Right lobe of liver (tissue), 6 donors: ENCODE measurements around the gene WBP1L. TPM values are rescaled to one million over a fixed set of nuclear protein-coding genes. Genes with fewer than 3 reads are reported as not detected.
"Not testable (repeated sequence)": the region's sequence is repeated elsewhere in the genome, so short reads cannot be mapped to it uniquely, and the experiment has no call there.

Source experiments
- ATAC-seq, 4 donors: fragments of 200-7000 bp; cut with Tn5 transposase; one replicate each; pipeline ENCODE4 v1.9.1; 2020; ENCODE audit warnings: mild to moderate bottlenecking in 4 of 4, moderate library complexity in 4 of 4
- DNase-seq, 3 donors: peaks; one replicate each; pipeline ENCODE4 v3.0.0-alpha.2; 2020
- H3K27ac ChIP-seq, 3 donors: fragments of 200-600 bp; one replicate each; pipeline ENCODE4 v1.8.0; 2022
- H3K27me3 ChIP-seq, 2 donors: fragments of 200-600 bp; one replicate each; pipeline ENCODE4 v1.8.0; 2022
- H3K36me3 ChIP-seq, 4 donors: fragments of 200-600 bp; sonication (generic) in 1 of 4; one replicate each; pipeline versions ENCODE4 v1.5.1 to v1.8.0; 2017 to 2022; ENCODE audit warnings: control low read depth in 1 of 4
- H3K4me1 ChIP-seq, 4 donors: fragments of 200-600 bp; sonication (generic) in 1 of 4; one replicate each; pipeline versions ENCODE4 v1.5.1 to v1.8.0; 2017 to 2022; ENCODE audit warnings: control low read depth in 1 of 4
- H3K4me3 ChIP-seq, 3 donors: fragments of 200-600 bp; one replicate each; pipeline ENCODE4 v1.8.0; 2022
- H3K9me3 ChIP-seq, 4 donors: fragments of 200-600 bp; sonication (generic) in 1 of 4; one replicate each; pipeline versions ENCODE4 v1.5.1 to v1.8.0; 2017 to 2022; ENCODE audit warnings: control low read depth in 1 of 4
- CTCF ChIP-seq, 4 donors: fragments of 200-600 bp in 3 of 4; fragments of 450-650 bp in 1 of 4; IDR thresholded peaks; one replicate each; pipeline versions ENCODE4 v1.5.1 to v1.8.0; 2016 to 2022; ENCODE audit warnings: antibody characterized with exemption in 4 of 4, mild to moderate bottlenecking in 2 of 4
- POLR2A ChIP-seq: fragments of 450-650 bp; IDR thresholded peaks from one replicate; pipeline ENCODE4 v1.6.1; 2017; ENCODE audit warnings: antibody characterized with exemption, mild to moderate bottlenecking
- WGBS: methylation state at CpG from one replicate; pipeline ENCODE4 v1.1.6; 2018; ENCODE audit warnings: low coverage, low lambda C conversion rate; ENCODE audit not compliant: insufficient coverage; ENCODE audit errors: missing lambda C conversion rate; 5-methylcytosine and 5-hydroxymethylcytosine counted together
- intact Hi-C, 2 donors: fragments of 100-400 bp; cut with DNase I; formaldehyde crosslinking; loops; one replicate each; pipeline versions ENCODE4 v1.11.2 to v1.14.1; 2022
- total RNA-seq, 6 experiments: library from RNA; depleted of rRNA in 2 of 6; stranded (reverse); fragments of >200 nt in 2 of 6; fragmentation: NEBNext Ultra II Directional in 3 of 6; extraction: Animal tissue kit (Norgen Biotek cat#: 25700) in 3 of 6; gene quantifications; one replicate each; pipeline versions ENCODE4 v1.1.0 to v1.2.4, GENCODE V29; 2016 to 2023
- donor health status: DM: no; HTN: yes; CAD: no.
- donor health status: DM: no; HTN: no; CAD: no.
- donor health status: DM: no; HTN: no; CAD: no.
- donor health status: DM: no; HTN: yes; CAD: no.
- donor health status: DM: no; HTN: yes; CAD: no.

WBP1L gene
- total RNA-seq, 6 experiments from 2014 or later, result 24.1 to 58.4 (median 32.8) TPM

- WGBS, result 79% methylated on average over 9 of the region's 9 CpGs
- ATAC-seq (no peak), DNase-seq (no peak)
- Histone ChIP-seq H3K4me3 (no peak overlapping the region), H3K36me3 (peaks cover 0 to 18% (median 0%) of the 10 kb centered on the region in 4 donors), H3K9me3 (no peaks in the 10 kb centered on the region), H3K27me3 (no peaks in the 10 kb centered on the region), H3K4me1 (peaks cover 0 to 12% (median 0%) of the 10 kb centered on the region in 4 donors), H3K27ac (no peak overlapping the region)
- no peak for TF ChIP-seq CTCF (IDR thresholded peaks at IDR 0.05)
- no peak for TF ChIP-seq POLR2A
- intact Hi-C loops, result loop anchor here (10.0 kb wide), 3 partner anchors 90 to 340 kb away; no protein-coding TSS in a partner anchor
Observed at GRCh38 chr10:102735065-102735562, 8.6 kb upstream of the WBP1L start.

- no peak for DNase-seq
- Histone ChIP-seq H3K36me3 (peaks cover 0 to 9% (median 0%) of the 10 kb centered on the region in 4 donors), H3K4me1 (peaks cover 0 to 4% (median 1%) of the 10 kb centered on the region in 4 donors), H3K9me3 (no peaks in the 10 kb centered on the region), H3K27ac (no peak overlapping the region), H3K4me3 (no peak overlapping the region), H3K27me3 (no peaks in the 10 kb centered on the region)
- no peak for ATAC-seq
- intact Hi-C loops, result loop anchor here (10.0 kb wide), 3 partner anchors 86 to 336 kb away; no protein-coding TSS in a partner anchor
- no peak for TF ChIP-seq CTCF (IDR thresholded peaks at IDR 0.05)
- no peak for TF ChIP-seq POLR2A
Observed at GRCh38 chr10:102738692-102739121, 5.0 kb upstream of the WBP1L start.

- peaks cover 0 to 10% (median 4%) of the 10 kb centered on the region in 4 donors for H3K4me1 ChIP-seq
- intact Hi-C loops, result no loop called here
- no peak overlapping the region for H3K4me3 ChIP-seq
- no peak overlapping the region for H3K27ac ChIP-seq
- TF ChIP-seq POLR2A, result no peak
- no peak for TF ChIP-seq CTCF (IDR thresholded peaks at IDR 0.05)
- no CpG with 5 or more reads among the region's 2 CpGs for WGBS
- no peaks in the 10 kb centered on the region for H3K9me3 ChIP-seq
- H3K27me3 ChIP-seq, result no peaks in the 10 kb centered on the region
- no peaks in the 10 kb centered on the region for H3K36me3 ChIP-seq
- no peak for ATAC-seq
- no peak for DNase-seq
Observed at GRCh38 chr10:102740229-102740628, 3.5 kb upstream of the WBP1L start.

- Histone ChIP-seq H3K27ac (no peak overlapping the region), H3K27me3 (no peaks in the 10 kb centered on the region), H3K4me1 (peaks cover 0 to 26% (median 10%) of the 10 kb centered on the region in 4 donors), H3K36me3 (no peaks in the 10 kb centered on the region), H3K4me3 (no peak overlapping the region), H3K9me3 (no peaks in the 10 kb centered on the region)
- ATAC-seq (no peak), DNase-seq (no peak)
- TF ChIP-seq CTCF (IDR thresholded peaks at IDR 0.05) (no peak), POLR2A (no peak)
- WGBS, result 56% methylated on average over 2 of the region's 2 CpGs
- intact Hi-C loops, result no loop called here
Observed at GRCh38 chr10:102741726-102742237, 2.0 kb upstream of the WBP1L start.

GRCh38 chr10:102742313-102742712 lies 1.4 kb upstream of the WBP1L start:
- H3K36me3 ChIP-seq, H3K27ac ChIP-seq, ATAC-seq, H3K27me3 ChIP-seq, intact Hi-C loops, H3K9me3 ChIP-seq, H3K4me3 ChIP-seq, DNase-seq: not testable (repeated sequence)
- 59% methylated on average over 2 of the region's 5 CpGs for WGBS
- H3K4me1 ChIP-seq, result peaks cover 0 to 28% (median 10%) of the 10 kb centered on the region in 4 donors
